ENCODE measurements around the gene AGBL4.

AGBL4 gene

DNA sequence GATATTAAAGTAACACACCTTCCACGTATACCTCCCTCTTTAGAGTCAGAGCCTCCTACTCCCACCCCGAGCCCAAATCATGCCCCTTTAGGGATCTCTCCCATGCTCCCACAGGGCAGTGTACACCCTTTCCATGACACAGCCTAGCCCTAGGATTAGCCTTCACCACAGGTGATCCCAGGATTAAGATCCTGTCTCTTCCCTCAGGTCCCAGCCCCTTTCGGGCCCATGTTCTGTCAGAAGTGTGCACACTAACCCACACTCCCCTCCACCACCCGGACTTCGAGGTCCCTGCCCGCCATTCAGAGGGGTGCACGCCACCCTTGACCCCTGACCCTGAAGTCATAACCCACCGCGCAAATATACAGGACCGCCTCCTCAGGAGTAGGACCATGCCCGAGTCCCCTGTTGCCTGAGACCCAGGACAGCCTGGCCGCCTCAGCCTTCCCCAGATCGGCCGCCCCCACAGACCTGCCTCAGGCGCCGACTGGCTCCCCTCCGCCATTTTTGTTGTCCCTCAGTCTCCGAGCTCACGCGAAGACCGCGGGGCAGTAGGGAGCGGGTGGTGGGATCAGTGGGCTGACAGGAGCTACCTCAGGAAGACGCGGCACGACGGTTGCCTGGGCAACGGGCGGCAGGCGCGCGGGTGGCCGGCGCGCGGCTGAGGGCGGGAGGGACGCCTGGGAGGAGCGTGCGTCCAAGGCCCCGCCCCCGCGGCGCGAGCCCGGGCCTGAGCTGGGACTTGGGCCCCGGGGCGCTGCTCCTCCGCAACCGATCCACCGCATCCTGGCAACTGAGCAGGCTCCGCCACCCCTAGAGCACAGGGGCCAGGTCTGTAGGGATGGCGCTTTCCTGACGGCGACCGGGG is at the start of gene AGBL4:
AGBL4 (minus strand) TSS at position 663 of the 868 bp plus-strand sequence.
- peak; percentile 8 for DNase-seq (ENCODE audit: low read depth)

DNA sequence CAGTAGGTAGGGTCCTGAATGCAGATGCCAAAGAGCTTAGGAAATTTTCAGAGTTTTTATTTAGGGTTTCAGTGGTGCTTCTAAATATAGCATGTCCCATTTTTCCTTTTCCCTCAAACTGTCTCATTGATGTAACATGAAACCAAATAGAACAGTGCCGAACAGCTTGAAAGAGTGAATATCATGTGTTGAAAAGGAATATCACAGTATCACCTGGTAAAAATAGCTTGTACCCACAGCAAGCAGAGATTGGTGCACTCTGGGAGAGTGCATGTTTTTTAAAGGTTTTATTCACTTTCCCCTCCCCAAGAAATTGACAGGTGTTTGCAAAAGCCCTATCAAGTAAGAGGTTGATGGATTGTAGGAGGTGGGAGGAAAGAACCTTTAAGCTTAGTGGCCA is 43.1 kb upstream of the AGBL4 start:
- no peak for DNase-seq (ENCODE audit: low read depth)
- TF ChIP-seq CTCF (IDR thresholded peaks at IDR 0.05; ENCODE audit: low read length, missing control alignments) = no peak
- no peak overlapping the region for H3K4me3 ChIP-seq (replicated peaks; ENCODE audit: low read depth, low read length)

More for the DNA sequence above, at the start of gene AGBL4:
- no peak for TF ChIP-seq CTCF (IDR thresholded peaks at IDR 0.05; ENCODE audit: low read length, missing control alignments)
- peak within 1 kb of the TSS; percentile 45 for H3K4me3 ChIP-seq (replicated peaks; ENCODE audit: low read depth, low read length)

DNA sequence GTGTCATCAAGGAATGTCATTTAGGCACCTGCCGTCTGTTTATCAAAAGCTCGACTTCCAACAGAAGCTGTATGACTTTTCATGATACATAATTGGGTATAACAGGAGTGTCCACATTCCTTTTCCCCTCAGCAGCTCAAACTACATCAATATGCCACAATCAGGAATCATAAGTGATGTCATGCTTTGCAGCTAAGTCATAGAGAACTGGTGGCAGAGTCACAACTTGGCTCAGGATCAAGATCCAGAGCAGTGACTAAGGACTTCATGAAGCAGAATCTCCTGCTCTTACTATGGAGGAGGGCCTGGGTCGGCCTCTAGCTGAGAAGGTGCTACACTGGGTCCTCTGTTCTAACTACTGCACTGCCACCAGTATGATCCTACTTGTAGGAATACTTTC is 36.5 kb upstream of the AGBL4 start:
- no peak overlapping the region for H3K4me3 ChIP-seq (replicated peaks; ENCODE audit: low read depth, low read length)
- no peak for DNase-seq (ENCODE audit: low read depth)
- TF ChIP-seq CTCF (IDR thresholded peaks at IDR 0.05; ENCODE audit: low read length, missing control alignments) = no peak

- no peak overlapping the region for H3K4me3 ChIP-seq (replicated peaks; ENCODE audit: low read depth, low read length)
- no peak for DNase-seq (ENCODE audit: low read depth)
- TF ChIP-seq CTCF (IDR thresholded peaks at IDR 0.05; ENCODE audit: low read length, missing control alignments) = no peak
Measured at GRCh38 chr1:50048791-50049190, 25.0 kb upstream of the AGBL4 start.

DNA sequence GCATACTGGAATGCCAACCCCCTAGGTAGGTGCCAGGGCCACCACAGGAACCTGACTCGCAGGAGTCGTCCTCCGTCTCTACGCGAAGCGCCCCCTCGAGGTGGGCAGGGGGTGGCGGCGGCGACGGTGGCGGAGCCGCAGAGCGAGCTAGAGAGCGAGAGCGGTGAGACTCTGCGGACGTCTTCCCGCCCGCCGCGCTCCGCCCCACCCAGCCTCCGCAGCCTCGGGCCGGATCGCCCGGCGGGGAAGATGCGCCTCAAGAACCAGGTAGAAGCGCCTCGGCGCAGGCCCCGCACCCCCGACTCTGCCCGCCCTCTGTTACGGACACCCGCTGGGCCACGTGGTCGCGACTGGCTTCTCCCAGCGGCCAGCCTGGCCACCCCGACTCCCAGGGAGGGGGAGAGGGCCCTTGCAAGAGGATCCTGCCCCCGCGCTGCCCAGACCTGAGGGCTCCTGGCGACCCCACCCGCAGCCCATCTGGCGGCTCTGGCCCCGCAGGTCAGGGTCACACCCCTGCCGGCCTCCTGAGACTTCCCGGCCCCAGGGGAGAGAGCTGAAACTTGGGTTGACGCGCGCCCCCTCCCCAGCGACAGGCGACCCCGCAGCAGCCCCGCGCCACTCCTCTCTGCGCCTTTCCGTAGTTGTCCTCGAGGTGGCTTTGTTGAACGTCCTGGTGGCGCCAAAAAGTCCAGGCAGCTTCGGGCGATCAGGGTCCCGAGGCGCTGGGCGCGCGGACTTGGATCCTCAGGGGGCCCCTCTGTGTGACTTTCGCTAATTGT is 24.4 kb upstream of the AGBL4 start:
- no peak for DNase-seq (ENCODE audit: low read depth)
- TF ChIP-seq CTCF (IDR thresholded peaks at IDR 0.05; ENCODE audit: low read length, missing control alignments) = no peak
- no peak overlapping the region for H3K4me3 ChIP-seq (replicated peaks; ENCODE audit: low read depth, low read length)

GRCh38 chr1:50038237-50038809 is 14.6 kb upstream of the AGBL4 start:
- H3K4me3 ChIP-seq (replicated peaks; ENCODE audit: low read depth, low read length) = no peak overlapping the region
- DNase-seq (ENCODE audit: low read depth) = no peak
- TF ChIP-seq CTCF (IDR thresholded peaks at IDR 0.05; ENCODE audit: low read length, missing control alignments) = no peak
